Body of pancreas (tissue), 4 donors: ENCODE data around the gene CTSC. TPM values are rescaled to one million over a fixed set of nuclear protein-coding genes. Genes with fewer than 3 reads are reported as not detected.

Source experiments
- ATAC-seq: fragments of 150-250 bp; one replicate; pipeline ENCODE4 v1.9.1; 2016
- DNase-seq, 4 donors: peaks; one replicate each; pipeline ENCODE4 v3.0.0-alpha.2; 2019
- H3K27ac ChIP-seq, 4 donors: fragments of 200-600 bp; sonication (generic); 1 replicate in 3 of 4; 2 replicates in 1 of 4; pipeline versions ENCODE4 v1.5.1 to v1.6.1; 2016 to 2019; ENCODE audit warnings: mild to moderate bottlenecking in 1 of 4, mixed read lengths in 1 of 4, moderate library complexity in 1 of 4
- H3K27me3 ChIP-seq, 2 donors: fragments of 200-600 bp; sonication (generic); one replicate each; pipeline ENCODE4 v1.6.0; 2016; ENCODE audit warnings: mild to moderate bottlenecking in 1 of 2
- H3K36me3 ChIP-seq, 2 donors: fragments of 200-600 bp; sonication (generic); replicated peaks in 1 of 2; 2 replicates each; pipeline ENCODE4 v1.5.1; 2016; ENCODE audit warnings: low read depth in 2 of 2; ENCODE audit not compliant: insufficient read depth in 1 of 2
- H3K4me1 ChIP-seq: fragments of 200-600 bp; sonication (generic); one replicate; pipeline ENCODE4 v1.6.0; 2016
- H3K4me3 ChIP-seq, 2 donors: fragments of 200-600 bp; sonication (generic); 1 replicate in 1 of 2; 2 replicates in 1 of 2; pipeline ENCODE4 v1.5.1; 2016 to 2019
- H3K9me3 ChIP-seq, 3 donors: fragments of 200-600 bp; sonication (generic); 1 replicate in 2 of 3; 2 replicates in 1 of 3; pipeline ENCODE4 v1.5.1; 2016
- CTCF ChIP-seq, 7 experiments: fragments of 450-650 bp in 4 of 7; fragments of 200-600 bp in 3 of 7; sonication (generic) in 3 of 7; IDR thresholded peaks; one replicate each; pipeline ENCODE4 v1.5.1; 2016 to 2019; ENCODE audit warnings: antibody characterized with exemption in 7 of 7
- POLR2A ChIP-seq, 3 donors: fragments of 450-650 bp; IDR thresholded peaks; one replicate each; pipeline ENCODE4 v1.6.1; 2016; ENCODE audit warnings: antibody characterized with exemption in 3 of 3, mild to moderate bottlenecking in 2 of 3
- WGBS, 2 donors: methylation state at CpG; one replicate each; pipeline ENCODE4 v1.1.5; 2017; 5-methylcytosine and 5-hydroxymethylcytosine counted together
- intact Hi-C: fragments of 100-400 bp; cut with DNase I; formaldehyde crosslinking; loops from one replicate; pipeline ENCODE4 v1.15.1; 2023
- total RNA-seq, 2 donors: library from RNA; depleted of rRNA; stranded (reverse); fragments of >200 nt; gene quantifications; one replicate each; pipeline ENCODE4 v1.1.0, GENCODE V29; 2016

The CTSC gene
- total RNA-seq, 2 donors from 2014 or later, result 23.4 to 37.6 TPM

- Histone ChIP-seq H3K9me3 (no peaks in the 10 kb centered on the region), H3K4me1 (no peaks in the 10 kb centered on the region), H3K27me3 (no peaks in the 10 kb centered on the region), H3K36me3 (no peaks in the 10 kb centered on the region), H3K4me3 (no peak overlapping the region), H3K27ac (no peak overlapping the region)
- no peak for ATAC-seq
- no peak for TF ChIP-seq POLR2A (IDR thresholded peaks at IDR 0.05)
- no peak for TF ChIP-seq CTCF (IDR thresholded peaks at IDR 0.05)
- no peak for DNase-seq
- intact Hi-C loops, result no loop called here
These were observed 71.4 kb downstream of the CTSC start for GRCh38 chr11:88266157-88266556.

GRCh38 chr11:88259431-88259830 is 78.1 kb downstream of the CTSC start:
- H3K4me3 ChIP-seq, result no peak overlapping the region
- TF ChIP-seq POLR2A (IDR thresholded peaks at IDR 0.05) (no peak), CTCF (IDR thresholded peaks at IDR 0.05) (no peak)
- intact Hi-C loops, result no loop called here
- H3K27ac ChIP-seq, result no peak overlapping the region
- H3K36me3 ChIP-seq, result no peaks in the 10 kb centered on the region
- ATAC-seq (no peak), DNase-seq (no peak)
- H3K4me1 ChIP-seq, result no peaks in the 10 kb centered on the region
- H3K9me3 ChIP-seq, result peaks cover 0 to 4% (median 0%) of the 10 kb centered on the region in 3 donors
- H3K27me3 ChIP-seq, result no peaks in the 10 kb centered on the region

- Histone ChIP-seq H3K4me1 (no peaks in the 10 kb centered on the region), H3K4me3 (no peak overlapping the region), H3K36me3 (no peaks in the 10 kb centered on the region), H3K27ac (no peak overlapping the region), H3K9me3 (no peaks in the 10 kb centered on the region), H3K27me3 (no peaks in the 10 kb centered on the region)
- ATAC-seq, result no peak
- intact Hi-C loops, result no loop called here
- DNase-seq, result no peak
- TF ChIP-seq CTCF (IDR thresholded peaks at IDR 0.05) (no peak), POLR2A (IDR thresholded peaks at IDR 0.05) (no peak)
These were observed 85.3 kb downstream of the CTSC start for GRCh38 chr11:88252208-88252607.

GRCh38 chr11:88250566-88251242 is 86.8 kb downstream of the CTSC start:
- 66 to 68% methylated on average over 3 of the region's 3 CpGs for WGBS, 2 donors
- no peaks in the 10 kb centered on the region for H3K9me3 ChIP-seq
- H3K36me3 ChIP-seq, result no peaks in the 10 kb centered on the region
- DNase-seq (no peak), ATAC-seq (no peak)
- TF ChIP-seq POLR2A (IDR thresholded peaks at IDR 0.05) (no peak), CTCF (IDR thresholded peaks at IDR 0.05) (no peak)
- H3K4me3 ChIP-seq, result no peak overlapping the region
- no peaks in the 10 kb centered on the region for H3K4me1 ChIP-seq
- intact Hi-C loops, result no loop called here
- H3K27ac ChIP-seq, result no peak overlapping the region
- no peaks in the 10 kb centered on the region for H3K27me3 ChIP-seq

GRCh38 chr11:88249706-88250105 is 87.8 kb downstream of the CTSC start:
- Histone ChIP-seq H3K4me3 (no peak overlapping the region), H3K4me1 (no peaks in the 10 kb centered on the region), H3K36me3 (no peaks in the 10 kb centered on the region), H3K27ac (no peak overlapping the region), H3K9me3 (no peaks in the 10 kb centered on the region), H3K27me3 (no peaks in the 10 kb centered on the region)
- ATAC-seq (no peak), DNase-seq (no peak)
- TF ChIP-seq CTCF (IDR thresholded peaks at IDR 0.05) (no peak), POLR2A (IDR thresholded peaks at IDR 0.05) (no peak)
- intact Hi-C loops, result no loop called here
- 77 to 83% methylated on average over 1 of the region's 1 CpG for WGBS, 2 donors
